Tibial nerve (tissue), 3 donors: ENCODE results near the gene MAP3K7CL.

Source experiments
- POLR2A ChIP-seq, 2 donors: fragments of 450-650 bp; IDR thresholded peaks; one replicate each; pipeline ENCODE4 v1.6.1; 2017; ENCODE audit warnings: antibody characterized with exemption in 2 of 2, mild to moderate bottlenecking in 2 of 2, moderate library complexity in 2 of 2
- TF ChIP-seq, protein P1 (sequence below), 5 experiments: fragments of 200-600 bp in 3 of 5; fragments of 450-650 bp in 2 of 5; sonication (generic) in 3 of 5; IDR thresholded peaks; one replicate each; pipeline ENCODE4 v1.5.1; 2016 to 2019; ENCODE audit warnings: antibody characterized with exemption in 5 of 5, mild to moderate bottlenecking in 3 of 5, moderate library complexity in 2 of 5

DNA sequence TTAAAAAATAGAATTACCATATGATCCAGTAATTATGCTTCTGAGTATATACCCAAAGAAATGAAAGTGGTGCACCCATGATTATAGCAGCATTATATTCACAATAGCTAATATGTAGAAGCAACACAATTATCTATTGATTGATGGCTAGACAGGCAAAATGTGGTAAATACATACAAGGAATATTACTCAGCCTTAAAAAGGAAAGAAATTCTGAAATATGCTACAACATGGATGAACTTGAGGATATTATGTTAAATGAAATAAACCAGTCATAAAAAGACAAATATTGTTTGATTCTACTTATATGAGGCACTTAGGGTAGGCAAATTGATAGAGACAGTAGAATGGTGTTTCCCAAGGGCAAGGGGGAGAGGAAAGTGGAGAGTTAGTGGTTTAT, 80.8 kb downstream of the MAP3K7CL start:
- TF ChIP-seq POLR2A (IDR thresholded peaks at IDR 0.05) = no peak
- TF ChIP-seq, protein P1, sequence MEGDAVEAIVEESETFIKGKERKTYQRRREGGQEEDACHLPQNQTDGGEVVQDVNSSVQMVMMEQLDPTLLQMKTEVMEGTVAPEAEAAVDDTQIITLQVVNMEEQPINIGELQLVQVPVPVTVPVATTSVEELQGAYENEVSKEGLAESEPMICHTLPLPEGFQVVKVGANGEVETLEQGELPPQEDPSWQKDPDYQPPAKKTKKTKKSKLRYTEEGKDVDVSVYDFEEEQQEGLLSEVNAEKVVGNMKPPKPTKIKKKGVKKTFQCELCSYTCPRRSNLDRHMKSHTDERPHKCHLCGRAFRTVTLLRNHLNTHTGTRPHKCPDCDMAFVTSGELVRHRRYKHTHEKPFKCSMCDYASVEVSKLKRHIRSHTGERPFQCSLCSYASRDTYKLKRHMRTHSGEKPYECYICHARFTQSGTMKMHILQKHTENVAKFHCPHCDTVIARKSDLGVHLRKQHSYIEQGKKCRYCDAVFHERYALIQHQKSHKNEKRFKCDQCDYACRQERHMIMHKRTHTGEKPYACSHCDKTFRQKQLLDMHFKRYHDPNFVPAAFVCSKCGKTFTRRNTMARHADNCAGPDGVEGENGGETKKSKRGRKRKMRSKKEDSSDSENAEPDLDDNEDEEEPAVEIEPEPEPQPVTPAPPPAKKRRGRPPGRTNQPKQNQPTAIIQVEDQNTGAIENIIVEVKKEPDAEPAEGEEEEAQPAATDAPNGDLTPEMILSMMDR (IDR thresholded peaks at IDR 0.05) = no peak
